HK-2 (cell line): ENCODE measurements around the gene DNAI2.
"Not testable (repeated sequence)": the region's sequence is repeated elsewhere in the genome, so short reads cannot be mapped to it uniquely, and the experiment has no call there.

Experiments used
- DNase-seq: peaks from one replicate; pipeline ENCODE4 v3.0.0-alpha.2; 2018; ENCODE audit not compliant: unreplicated experiment

The DNAI2 gene

DNA sequence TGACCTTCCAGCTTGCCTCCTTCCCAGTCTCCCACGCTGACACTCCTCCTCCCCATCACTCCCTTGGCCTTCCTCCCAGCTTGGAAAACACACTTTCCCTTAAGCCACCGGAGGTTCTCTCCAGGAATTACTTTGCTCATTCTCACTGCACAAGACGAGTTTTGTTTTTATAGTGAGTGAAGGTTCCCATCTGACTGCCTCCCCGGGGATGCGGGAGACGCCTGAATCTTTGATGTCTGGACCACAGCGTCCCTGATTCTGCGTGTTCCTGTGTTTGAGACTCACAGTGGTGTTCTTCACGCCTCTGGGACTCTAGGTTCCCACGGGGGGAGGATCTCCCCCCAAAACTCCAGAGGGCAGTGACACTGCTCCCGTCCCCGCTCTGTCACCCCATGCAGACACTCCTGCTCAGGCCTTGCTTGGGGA is 2.0 kb downstream of the DNAI2 start:
- no peak for DNase-seq

DNA sequence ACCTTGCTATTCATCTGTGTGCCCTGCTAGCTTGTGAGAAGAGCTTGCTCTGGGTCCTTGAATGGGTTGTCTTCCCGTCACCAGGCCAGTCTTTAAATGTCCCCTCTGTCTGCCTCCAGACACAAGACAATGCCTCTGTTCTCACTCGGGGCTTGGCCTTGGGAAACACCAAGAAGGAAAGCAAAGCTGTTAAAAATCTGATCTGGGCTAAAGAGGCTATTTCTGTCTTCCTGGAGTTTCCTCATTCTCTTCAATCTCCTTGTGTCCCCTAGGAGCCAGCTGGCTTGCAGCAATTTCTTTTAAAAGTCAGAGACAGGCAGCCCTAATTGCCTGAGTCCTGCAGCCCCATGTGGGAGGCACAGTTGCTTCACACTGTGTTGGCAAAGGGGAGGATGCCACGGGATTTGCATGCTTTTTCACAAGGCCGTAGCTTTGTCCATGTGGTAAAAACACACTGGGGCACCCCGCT is 2.5 kb downstream of the DNAI2 start:
- no peak for DNase-seq

DNA sequence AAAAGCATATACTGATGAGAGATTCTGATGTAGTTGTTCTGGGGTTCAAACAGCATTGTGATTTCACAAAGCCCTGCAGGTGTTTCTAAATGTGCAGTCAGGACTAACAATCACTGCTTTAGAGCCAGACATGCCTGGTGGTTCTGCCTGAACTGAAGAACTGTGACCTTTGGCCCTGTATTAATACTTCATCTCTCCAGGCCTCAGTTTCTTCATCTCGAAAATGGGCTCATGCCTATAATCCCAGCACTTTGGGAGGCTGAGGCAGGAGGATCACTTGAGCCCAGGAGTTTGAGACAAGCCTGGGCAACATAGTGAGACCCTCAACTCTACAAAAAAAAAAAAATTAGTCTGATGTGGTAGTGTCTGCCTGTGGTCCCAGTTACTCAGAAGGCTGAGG is 3.9 kb downstream of the DNAI2 start:
- no peak for DNase-seq

DNA sequence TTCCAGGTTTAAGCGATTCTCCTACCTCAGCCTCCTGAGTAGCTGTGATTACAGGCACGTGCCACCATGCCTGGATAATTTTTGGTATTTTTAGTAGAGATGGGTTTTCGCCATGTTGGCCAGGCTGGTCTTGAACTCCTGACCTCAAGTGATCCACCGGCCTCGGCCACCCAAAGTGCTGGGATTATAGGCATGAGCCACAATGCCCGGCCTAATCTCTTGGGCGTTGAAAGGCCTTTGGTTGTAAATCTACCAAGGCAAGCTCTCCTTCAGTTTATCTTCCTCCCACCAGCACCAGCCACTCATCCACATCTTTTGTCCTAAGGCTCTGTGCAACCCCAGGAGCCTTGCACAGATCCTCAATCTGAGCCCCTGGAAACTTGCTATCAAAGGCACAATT is 5.6 kb downstream of the DNAI2 start:
- not testable (repeated sequence) for DNase-seq

DNA sequence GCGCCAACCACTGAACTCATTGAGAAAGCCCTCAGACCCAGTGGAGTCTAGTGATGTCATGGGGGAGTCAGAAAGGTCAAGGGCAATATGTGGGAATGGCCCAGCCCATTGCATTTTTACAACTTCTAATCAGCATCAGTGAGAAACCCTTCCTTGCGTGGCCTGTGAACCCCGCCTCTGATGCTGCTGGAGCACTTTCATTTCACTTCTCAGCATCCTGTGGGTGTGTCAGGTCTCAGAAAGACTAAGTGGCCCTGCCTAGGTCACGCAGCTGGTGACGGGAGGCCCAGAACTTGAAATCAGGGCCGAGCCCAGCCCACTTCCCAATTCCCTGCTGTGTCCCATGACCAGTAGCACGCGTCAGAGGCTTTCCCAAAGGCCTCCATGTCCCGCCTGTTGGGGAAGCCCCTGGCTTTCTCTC is 6.1 kb downstream of the DNAI2 start:
- no peak for DNase-seq

DNA sequence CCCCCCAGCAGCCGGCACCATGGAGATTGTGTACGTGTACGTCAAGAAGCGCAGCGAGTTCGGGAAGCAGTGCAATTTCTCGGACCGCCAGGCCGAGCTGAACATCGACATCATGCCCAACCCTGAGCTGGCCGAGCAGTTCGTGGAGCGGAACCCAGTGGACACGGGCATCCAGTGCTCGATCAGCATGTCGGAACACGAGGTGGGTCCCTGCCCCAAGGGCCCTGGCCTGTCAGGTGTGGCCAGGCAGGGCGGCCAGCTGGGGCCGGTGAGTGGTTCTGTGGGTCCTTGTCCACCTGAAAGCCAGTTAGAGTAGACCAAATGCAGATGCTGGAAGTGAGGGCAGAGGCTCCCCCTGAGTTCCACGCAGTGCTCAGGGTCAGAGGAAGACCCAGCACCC is 7.8 kb downstream of the DNAI2 start:
- DNase-seq: no peak

DNA sequence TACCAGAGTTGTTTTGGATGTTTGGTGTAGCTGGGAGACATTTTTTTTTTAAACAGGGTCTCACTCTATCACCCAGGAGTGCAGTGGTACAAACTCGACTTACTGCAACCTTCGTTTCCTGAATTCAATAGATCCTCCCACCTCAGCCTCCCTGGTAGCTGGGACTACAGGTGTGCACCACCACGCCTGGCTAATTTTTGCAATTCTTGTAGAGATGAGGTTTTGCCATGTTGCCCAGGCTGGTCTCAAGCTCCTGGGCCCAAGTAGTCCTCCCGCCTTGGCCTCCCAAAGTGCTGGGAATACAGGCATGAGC is 8.2 kb downstream of the DNAI2 start:
- DNase-seq: not testable (repeated sequence)

DNA sequence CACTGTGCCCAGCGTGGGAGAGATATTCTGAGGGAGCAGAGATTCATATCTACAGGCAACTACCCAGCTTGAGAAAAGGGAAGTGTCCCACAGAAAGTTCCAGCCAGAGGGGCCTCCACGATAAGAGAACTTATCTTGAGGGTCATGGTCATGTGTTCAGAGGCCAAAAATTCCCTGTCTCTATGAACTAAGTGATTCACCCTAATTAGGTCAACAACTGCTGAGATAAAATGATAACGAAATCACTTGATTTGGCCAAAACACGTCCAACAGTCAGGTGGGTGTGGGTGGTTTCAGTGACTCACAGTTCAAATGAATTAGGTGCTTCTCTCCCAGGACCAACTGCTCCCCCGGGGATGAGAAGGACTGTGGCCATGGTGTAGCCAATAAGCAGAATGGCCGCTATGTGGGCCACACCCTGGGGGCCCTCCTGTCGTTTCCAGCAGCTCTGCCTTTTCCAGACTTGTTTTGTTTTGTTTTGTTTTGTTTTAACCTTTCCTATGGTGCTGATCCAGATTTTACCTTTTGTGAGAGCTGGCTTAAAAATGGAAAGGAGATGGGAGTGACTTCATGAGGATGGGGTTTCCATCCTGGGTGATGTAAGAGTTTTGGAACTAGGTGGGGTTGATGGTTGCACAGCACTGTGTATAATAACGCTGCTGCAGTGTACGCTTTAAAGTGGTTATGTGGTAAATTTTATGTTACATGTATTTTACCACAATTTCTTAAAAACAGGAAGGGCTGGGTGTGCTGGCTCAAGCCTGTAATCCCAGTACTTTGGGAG is 8.7 kb downstream of the DNAI2 start:
- no peak for DNase-seq

DNA sequence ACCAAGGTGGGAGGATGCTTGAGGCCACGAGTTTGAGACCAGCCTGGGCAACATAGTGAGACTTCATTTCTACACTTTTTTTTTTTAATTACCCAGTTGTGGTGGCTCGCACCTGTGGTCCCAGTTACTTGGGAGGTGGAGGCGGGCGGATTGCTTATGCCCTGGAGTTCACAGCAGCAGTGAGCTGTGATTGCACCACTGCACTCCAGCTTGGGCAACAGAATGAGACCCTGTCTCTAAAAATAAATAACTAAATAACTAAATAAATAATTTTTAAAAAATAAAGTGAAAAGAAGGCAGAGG is 9.3 kb downstream of the DNAI2 start:
- no peak for DNase-seq

DNA sequence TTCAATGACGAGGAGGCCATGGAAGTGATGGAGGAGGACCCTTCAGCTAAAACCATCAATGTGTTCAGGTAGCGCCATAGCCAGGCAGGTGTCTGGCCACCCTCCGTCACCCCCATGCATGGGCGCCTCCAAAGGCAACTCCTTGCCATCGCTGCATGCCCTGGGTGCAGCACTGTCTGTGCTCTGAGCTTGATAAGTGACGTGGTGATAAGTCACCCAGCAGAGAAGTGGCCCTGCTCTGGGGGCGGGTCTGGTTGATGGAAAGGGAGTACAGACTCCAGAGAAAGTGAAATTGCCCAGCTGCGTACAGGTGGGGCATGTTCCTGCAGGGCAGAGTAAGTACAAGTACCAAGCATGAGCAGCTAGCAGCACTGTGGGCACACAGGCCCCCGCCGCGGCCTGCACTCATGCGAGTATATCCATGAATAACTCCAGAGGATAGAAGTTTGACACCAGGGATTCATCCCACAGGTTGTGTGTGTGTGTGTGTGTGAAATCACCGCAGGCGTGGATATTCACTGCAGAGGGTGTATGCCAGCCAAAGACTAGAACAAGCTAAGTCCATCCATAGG is 13.1 kb downstream of the DNAI2 start:
- no peak for DNase-seq

DNA sequence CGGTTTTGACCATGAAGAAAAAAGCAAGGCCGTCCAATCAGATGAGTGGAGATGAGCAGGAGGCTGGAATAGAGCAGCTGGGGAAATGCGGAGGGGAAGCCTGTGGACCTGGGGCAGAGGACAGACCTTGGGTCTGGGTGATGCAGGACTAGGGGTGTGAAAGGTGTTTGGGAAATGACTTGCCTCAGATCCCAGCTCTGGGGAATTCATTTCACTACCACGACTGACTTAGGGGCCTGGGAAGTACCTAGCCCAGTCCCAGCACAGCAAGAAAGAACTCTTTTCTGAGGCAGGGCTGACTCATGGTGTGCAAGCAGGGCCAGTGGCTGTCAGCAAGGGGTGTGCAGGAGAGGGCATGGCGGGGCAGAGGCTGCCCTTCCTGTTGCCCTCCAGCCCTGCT is 14.8 kb downstream of the DNAI2 start:
- no peak for DNase-seq

DNA sequence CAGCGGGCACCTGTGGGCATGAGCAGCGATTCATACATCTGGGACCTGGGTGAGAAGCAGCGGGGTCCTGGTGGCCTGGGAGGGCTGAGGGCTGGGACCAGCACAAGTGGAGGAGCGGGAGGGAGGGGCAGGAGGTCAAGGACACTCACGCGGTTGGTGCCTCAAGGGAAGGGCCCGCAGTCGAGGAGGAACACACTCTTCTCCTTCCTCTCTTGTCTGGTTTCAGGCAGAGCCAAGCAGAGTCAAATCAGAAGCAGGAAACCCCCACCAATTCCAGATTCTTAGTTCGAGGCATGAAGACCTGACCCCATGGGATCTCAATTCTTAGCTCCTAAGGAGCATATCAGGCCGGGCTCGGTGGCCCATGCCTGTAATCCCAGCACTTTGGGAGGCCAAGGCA is 15.7 kb downstream of the DNAI2 start:
- no peak for DNase-seq

DNA sequence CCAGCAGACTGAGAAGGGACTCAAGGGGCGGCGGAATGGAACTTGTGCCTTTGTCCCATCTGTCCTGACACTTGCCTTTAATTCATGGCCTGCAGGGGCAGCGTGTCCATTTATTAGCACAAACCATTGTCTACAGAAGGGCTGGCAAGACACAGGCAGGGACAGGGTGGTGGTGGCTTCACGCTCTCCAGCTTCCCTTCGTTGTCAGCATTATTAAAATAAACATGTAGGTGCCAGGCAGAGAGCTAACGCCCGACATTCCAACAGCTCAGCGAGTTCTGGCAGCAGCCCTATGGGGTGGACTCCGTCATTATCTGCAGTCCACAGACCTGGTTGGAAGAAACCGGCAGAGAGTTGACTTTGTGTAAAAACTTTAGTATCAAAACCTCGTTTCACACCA is 16.3 kb downstream of the DNAI2 start:
- no peak for DNase-seq

DNA sequence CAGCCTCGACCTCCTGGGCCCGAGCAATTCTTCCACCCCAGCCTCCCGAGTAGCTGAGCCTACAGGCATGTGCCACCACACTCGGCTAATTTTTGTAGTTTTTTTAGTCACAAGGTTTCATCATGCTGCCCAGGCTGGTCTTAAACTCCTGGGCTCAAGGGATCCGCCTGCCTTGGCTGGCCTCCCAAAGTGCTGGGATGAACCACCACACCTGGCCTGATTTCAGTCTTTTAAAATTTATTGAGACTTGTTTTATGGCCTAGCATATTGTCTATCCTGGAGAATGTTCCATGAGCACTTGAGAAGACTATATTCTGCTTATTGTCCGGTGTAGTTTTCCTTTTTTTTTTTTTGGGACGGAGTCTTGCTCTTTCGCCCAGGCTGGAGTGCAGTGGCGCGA is 18.5 kb downstream of the DNAI2 start:
- DNase-seq: no peak

DNA sequence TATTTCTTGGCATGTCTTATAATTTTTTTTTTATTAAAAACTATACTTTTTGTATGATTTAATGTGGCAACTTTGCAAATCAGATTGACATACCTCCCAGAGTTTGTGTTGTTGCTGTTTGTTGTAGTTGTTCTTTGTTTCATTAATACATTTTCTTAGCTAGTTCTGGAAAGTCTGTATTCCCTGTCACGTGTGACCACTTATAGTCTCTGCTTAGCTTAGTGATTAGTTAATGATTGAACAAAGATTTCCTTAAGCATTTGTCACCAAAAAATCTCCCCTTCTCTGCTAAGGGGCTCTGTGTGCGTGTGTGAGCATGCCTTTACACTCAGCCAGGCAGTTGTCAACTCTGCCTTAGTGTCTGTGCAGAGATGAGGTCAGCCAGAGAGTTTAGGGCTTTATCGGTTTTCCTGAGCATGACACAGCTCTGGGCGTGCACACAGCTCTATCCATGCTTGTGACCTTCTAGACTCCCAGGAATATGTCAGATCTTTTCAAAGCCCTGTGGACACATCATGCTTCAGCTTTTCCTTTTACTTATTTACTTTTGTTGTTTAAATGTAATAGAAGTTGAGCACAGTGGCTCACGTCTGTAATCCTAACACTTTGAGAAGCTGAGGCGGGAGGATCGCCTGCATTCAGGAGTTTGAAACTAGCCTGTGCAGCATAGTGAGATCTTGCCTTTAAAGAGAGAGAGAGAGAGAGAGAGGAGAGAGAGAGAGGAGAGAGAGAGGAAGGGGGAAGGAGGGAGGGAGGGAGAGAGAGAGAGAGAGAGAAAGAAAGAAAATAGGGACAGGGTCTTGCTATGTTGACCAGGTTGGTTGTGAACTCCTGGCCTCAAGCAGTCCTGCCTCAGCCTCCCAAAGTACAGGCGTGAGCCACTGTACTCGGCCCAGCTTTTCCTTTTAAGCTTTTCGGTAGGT is 21.9 kb downstream of the DNAI2 start:
- DNase-seq: peak; percentile 34

DNA sequence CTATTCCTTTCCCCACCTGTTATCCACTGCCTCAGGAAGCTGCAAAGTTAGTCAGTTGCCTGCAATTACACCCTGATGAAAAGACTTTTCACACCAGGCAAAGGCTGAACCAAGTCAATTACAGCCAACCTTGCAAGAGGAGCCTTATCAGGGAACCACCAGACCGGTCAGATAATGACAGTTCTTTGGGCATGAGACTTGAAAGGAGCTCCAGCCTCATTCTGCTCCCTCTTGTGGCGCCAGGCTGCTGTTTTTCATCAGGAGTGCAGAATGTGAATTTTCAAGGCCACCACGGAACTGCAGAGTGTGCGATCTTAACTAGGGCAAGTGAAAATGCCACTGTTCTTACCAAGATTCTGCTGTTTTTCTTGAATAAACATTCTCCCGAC is 22.5 kb downstream of the DNAI2 start:
- peak; percentile 30 for DNase-seq

DNA sequence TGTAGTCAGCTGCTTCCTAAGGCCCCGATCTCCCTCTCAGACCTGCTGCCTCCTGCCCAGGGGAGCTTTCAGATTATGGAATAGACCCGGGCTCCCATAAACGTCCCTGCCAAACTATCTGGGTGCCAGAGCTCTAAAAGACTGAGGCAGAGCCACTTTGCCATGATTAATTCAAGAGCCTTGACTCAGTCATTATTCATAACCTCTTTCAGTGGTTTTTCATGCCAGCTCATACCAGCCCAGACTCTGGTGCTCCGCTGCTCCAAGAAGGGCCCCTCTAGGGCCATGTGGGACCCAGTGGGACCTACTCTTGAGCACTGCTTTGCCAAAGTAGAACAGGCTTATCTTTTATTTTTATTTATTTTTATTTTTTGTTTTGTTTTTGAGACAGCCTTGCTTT is 23.9 kb downstream of the DNAI2 start:
- DNase-seq: no peak

DNA sequence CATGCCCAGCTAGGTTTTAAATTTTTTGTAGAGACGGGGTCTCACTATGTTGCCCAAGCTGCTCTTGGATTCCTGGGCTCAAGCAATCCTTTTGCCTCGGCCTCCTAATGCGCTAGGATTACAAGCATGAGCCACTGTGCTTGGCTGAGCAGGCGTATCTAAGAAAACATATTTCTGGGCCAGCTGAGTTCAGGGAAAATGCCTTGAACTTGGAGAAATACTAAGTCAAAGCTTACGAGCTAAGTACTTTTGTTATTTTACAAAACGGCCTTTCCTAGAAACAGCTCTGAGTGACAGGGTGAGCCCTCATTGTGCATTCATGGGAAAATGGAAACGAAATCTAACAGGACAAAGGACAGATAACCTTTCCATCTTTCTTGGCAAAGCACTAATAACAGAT is 24.7 kb downstream of the DNAI2 start:
- no peak for DNase-seq

DNA sequence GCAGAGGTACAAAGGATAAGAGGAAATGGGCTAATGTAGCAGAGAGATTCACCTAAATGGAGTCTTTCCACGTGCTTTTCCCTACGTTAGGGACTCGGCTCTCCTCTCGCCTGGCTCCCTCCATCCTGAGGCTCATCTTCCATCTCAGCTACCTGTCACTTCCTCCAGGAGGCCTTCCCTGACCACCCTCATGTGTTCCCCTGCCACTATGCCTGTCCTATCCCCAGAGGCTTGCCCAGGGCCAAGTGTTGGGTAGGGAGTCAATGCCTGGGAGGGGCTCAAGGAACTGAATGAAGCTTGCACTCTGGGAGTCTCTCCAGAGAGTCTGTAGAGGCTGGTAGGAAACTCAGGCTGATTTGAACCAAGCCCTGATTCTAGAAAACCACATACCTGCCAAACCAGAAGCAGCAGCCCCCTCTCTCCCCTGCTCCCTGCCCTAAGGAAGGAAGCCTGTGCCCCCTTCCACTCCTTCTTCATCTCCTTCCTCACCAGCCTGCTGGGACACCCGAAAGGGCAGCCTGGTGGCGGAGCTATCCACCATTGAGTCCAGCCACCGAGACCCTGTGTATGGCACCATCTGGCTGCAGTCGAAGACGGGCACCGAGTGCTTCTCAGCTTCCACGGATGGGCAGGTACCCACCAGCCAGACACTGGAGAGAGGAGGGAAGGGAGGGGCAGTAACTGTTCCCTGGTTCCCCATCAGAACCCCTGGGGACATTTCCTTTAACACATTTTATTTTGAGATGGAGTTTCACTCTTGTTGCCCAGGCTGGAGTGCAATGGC is 25.4 kb downstream of the DNAI2 start:
- DNase-seq: no peak

DNA sequence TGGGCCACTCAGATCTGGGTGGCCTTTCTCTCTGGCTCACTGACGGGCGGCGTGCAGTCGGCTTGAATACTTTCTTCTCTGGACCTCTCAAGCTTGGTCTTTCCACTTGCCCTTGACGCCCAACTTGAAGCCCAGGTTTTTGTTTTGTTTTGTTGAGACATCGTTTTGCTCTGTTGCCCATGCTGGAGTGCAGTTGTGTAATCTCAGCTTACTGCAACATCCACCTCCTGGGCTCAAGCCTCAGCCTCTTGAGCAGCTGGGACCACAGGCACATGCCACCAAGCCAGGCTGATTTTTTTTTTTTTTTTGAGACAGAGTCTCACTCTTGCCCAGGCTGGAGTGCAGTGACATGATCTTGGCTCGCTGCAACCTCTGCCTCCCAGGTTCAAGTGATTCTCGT is 29.3 kb downstream of the DNAI2 start:
- no peak for DNase-seq

DNA sequence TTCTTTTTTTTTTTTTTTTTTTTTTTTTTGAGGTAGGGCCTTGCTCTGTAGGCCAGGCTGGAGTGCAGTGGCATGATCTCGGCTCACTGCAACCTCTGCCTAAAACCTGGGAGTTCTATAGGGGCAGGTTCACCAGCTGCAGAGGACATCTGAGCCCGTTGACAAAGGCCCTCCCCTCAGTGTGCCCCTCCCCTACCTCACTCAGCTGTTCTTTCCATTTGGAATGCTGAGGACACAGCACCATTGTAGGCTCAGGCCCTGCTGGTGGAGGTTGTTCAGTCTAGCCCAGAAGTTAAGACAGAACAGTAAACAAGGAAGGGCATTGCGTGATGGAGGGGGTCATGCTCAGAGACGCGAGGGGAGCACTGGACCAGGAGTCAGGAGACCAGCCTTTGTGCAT is 30.1 kb downstream of the DNAI2 start:
- no peak for DNase-seq
